DMS153 (cell line): ENCODE measurements around the gene ATP4B.

ENCODE experiments used
- DNase-seq: peaks from one replicate; lab custom pipeline; 2025; lab: John Stamatoyannopoulos, UW

The ATP4B gene

DNA sequence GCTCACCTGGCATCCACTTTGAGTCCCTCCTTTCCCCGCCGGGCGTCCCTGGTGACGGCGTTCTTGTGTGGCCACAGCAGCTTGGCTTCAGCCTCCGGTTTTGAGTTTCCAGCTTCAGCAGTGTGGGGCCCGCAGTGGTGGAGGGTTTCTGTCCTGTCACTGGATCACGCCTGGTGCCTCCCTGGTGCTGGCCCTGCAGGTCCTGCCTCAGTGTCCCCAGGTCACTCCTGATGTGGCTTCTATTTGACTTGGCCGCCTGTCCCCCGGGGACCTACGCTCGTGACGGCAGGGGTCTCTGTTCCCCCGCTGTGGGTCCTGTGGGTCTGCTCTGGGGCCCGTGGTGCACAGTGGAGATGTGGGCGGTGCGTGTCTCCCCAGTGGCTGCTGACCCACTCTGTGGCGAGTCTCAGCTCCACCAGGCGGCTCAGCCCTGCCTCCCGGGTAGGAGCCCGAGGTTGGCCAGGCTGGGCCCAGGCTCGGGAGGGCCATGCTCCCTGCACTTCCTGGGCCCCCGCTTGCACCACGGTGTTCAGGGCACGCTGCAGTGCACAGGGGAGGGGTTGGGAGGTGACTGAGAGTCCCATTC, 1.9 kb downstream of the ATP4B start:
- DNase-seq, result no peak

GRCh38 chr13:113655346-113656002, 2.5 kb downstream of the ATP4B start:
- no peak for DNase-seq

DNA sequence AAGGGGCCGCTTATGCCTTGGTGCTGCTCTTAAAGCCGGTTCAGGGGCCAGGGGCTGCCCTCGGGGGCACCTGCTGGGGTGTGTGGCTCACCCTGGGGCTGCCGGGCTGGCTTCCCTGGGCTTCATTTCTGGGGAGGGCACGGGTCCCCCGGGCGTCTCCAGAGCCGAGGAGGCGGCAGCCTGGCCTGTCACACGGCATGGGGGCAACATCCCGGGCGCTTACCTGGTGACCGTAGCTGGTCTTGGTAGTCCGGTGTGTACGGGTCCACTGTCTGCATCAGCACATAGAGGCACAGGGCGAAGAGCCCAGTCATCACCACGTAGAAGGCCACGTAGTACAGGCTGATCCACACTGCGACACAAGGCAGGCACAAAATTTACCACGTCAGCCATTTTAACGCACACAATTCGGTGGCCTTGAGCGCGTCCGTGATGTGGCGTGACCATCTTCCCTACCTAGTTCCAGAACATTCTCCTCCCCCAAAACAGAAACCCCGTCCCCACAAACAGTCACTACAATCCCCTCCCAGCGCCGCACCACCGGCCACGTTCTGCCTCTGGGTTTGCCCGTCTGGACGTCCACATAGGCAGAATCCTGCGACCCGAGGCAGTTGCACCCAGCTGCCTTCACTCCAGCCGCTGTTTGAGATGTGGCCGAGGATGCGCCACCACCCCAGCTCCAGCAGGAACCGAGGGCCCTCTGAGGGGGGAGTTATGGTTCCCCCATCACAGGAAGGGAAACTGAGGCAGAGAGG, 3.2 kb downstream of the ATP4B start:
- no peak for DNase-seq

- no peak for DNase-seq
Observed at GRCh38 chr13:113654175-113654560, 3.8 kb downstream of the ATP4B start.

GRCh38 chr13:113653264-113654174, 4.5 kb downstream of the ATP4B start:
- peak; percentile 70 for DNase-seq

- no peak for DNase-seq
Observed at GRCh38 chr13:113652404-113653263, 5.4 kb downstream of the ATP4B start.

GRCh38 chr13:113651511-113652403, 6.2 kb downstream of the ATP4B start:
- no peak for DNase-seq

DNA sequence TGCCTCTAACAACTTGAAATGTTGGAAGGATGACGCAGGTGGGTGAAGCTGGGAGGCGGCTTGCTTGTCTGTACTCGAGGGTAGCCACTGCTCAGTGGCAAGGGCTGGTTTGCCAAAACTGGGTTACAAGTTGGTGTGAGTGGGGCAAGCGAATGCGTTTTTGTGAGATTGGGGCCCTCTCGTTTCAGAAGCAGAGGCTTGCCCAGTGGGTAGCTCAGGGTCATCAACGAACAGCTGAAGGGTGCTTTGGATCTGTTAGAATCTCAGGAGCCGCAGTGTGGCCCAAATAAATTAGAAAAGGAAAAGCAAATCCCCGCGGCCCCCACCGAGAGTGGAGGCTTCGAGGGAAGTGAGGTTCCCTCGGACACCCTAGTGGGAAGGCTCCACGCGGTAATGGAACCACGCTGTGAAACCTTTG, 7.3 kb downstream of the ATP4B start:
- no peak for DNase-seq

- no peak for DNase-seq
Observed at GRCh38 chr13:113650275-113650674, 7.7 kb downstream of the ATP4B start.

DNA sequence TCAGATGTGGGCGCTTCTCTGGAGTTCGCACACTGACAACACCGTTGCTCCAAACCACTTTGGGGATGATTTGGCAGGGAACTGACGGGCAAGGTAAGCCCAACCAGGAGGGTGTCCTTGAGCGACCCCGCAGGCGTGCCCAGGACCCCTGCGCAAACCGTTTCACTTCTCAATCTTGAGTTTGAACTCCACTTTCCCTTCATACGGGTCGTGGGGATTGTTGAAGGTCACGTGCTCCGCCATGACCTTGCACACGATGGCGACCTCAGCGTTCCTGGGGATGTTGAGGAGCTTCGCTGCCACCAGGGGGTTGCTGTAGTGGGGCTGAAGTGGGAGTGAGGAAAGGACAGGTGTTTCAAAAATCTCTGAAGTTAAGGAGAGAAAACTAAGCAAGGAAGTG, 8.8 kb downstream of the ATP4B start:
- DNase-seq, result no peak

DNA sequence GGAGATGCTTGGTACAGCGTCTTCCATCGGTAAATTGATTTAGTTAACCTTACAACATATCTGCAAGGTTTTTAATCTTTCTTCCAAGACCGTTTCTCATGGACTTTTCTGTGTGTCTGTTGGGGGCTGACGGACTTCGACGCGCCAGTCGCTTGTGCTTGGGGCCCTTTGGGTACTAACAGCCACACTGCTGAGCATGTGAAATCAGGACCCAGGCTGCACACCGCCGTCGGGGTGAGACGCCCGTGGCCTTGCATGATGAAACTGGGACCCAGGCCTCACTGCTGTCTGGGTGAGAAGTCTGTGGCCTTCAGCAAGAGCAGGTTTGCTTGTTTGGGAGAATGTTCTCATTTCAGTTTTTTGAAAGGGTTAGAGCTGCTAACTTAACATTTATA, 9.8 kb downstream of the ATP4B start:
- DNase-seq, result no peak

DNA sequence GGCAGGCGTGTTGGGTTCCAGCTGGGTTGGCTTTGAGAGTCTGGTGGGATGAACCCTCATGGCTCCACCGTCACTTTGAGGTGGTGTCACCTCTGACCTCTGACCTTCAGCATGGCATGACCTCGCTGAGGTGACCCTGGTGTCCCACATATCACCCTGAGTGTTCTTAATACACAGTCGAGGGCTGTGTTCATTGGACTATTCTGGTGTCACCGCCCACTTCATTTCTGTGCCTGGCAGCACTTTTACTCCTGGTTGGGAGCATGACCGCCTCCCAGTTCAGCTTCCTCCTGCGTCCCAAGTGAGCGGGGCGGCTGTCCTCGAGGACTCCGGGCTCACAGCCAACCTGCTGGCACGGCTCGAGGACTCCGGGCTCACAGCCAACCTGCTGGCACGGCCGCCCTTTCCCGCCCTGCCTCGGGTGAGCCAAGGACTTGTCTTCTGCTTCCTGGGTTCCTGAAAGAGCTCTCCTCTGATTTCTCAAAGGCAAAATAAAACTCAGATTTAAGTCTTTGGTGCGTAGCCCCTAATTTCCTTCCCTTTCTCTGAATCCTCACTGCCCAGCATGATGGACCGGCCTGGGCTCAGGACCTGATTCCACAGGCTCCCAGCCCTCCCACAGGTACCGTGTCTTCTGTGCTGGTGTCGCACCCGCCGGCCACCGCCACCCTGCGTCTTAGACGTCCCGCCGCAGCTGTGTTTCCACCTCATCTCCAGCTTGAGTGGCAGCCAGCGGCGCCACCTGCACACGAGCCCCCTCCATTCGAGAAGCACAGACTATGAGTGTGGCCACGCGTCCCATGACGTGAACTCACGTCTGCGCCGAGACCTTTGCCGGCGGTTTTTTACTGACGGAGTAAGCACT, 10.4 kb downstream of the ATP4B start:
- DNase-seq, result peak; percentile 94

DNA sequence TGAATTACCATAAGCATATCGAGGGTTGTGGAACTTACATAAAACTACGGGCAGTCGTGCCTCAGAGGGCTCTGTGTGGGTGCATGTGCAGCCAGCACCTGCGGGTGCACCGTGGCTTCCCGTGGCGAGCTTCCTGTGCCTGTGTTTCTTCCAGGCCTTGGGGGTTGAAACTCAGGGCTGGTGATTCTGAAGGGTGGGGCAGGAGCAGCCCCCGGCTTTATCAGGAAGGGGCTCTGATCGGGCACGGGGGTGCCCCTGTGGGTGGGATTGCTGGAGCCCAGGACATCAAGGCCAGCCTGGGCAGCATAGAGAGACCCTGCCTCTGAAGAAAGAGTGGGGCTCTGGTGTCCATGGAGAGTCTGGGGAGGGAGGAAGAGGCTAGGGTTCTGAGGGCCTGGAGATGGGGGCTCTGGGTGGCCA, 11.1 kb downstream of the ATP4B start:
- no peak for DNase-seq

DNA sequence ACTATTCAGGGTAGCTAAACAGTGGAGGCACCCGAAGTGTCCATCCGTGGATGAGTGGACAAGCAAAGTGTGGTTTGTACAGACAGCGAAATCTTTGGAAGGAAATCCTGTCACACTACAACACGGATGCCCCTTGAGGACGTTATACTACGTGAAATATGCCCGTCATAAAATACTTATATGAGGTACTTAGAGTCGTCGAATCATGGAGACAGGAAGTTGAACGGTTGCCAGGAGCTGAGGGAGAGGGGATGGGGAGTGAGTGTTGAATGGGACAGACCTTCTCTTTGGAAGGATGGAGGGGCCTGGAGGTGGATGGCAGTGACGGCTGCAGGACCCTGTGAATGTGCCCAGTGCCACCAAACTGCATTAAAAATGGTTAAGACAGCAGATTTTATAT, 11.6 kb downstream of the ATP4B start:
- DNase-seq, result peak; percentile 9

- DNase-seq, result no peak
Observed at GRCh38 chr13:113645329-113645728, 12.7 kb downstream of the ATP4B start.

DNA sequence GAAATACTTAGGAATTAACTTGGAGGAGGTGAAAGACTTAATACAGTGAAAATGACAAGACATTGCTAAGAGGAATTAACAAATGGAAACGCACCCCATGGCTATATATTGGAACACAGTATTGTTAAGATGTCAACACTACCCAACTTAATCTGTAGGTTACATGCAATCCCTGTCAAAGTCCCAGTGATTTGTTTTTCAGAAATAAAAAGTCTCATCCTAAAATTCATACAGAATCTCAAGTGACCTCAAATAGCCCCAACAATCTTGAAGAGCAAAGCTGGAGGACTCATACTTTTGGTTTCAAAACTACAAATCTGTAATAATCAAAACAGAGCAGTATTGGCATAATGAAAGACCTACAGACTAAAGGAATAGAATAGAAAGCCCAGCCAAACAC, 13.2 kb downstream of the ATP4B start:
- DNase-seq, result no peak

GRCh38 chr13:113643593-113643992, 14.4 kb downstream of the ATP4B start:
- DNase-seq, result no peak

DNA sequence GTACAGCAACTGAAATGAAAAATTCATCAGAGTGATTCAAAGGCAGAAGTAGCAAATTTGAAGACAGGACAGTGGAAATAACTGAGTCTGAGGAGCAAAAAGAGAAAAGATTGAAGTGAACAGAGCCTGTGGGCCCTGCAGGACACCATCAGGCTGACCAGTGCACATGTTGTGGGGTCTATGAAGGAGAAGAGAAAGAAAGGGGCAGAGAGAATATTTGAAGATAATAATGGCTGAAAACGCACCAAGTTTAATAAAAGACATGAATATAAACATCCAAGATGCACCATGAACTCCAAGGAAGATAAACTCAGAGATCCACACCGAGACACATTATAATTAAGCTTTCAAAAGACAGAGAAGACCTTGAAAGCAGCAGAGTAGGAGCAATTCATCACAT, 15.4 kb downstream of the ATP4B start:
- no peak for DNase-seq

DNA sequence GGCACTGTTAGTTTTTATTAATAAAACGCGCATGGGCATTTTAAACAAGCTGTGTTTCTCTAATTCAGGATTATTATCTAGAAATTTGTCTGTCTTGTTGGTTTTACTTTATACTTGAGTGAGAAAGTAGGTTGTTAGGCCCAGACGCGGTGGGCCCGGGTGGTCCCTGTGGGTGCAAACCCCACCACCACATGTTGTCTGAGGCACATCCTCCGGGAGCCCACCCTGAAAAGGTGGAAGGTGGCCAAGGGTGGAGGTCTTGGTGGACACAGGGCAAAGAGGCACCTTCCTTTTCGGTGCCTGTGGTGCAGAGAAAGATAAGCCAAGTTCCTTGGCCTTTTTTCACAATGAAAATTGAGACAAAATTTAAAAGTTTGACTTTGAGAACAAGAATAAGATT, 16.6 kb downstream of the ATP4B start:
- no peak for DNase-seq
